NCI-H748 (cell line): ENCODE measurements around the gene CHIT1.
"Not testable (repeated sequence)": the region's sequence is repeated elsewhere in the genome, so short reads cannot be mapped to it uniquely, and the experiment has no call there.

Experiments used
- DNase-seq: peaks from one replicate; lab custom pipeline; 2025; ENCODE audit not compliant: unreplicated experiment; lab: John Stamatoyannopoulos, UW

CHIT1 gene

GRCh38 chr1:203266140-203266539, 36.7 kb upstream of the CHIT1 start:
- not testable (repeated sequence) for DNase-seq

DNA sequence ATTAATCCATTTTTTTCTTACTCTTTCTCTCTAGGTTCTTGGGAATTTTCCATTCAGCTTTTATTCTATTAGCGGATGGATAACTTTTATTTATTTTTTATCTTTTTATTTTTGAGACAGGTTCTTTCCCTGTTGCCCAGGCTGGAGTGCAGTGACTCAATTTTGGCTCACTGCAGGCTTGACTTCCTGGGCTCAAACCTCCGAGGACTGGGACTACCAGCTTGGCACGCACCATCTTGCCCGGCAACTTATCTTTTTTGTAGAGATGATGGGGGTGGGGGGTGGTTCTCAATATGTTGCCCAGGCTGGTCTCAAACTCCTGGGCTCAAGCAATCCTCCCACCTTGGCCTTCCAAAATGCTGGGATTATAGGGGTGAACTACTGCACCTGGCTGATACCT, 36.1 kb upstream of the CHIT1 start:
- DNase-seq, result no peak

DNA sequence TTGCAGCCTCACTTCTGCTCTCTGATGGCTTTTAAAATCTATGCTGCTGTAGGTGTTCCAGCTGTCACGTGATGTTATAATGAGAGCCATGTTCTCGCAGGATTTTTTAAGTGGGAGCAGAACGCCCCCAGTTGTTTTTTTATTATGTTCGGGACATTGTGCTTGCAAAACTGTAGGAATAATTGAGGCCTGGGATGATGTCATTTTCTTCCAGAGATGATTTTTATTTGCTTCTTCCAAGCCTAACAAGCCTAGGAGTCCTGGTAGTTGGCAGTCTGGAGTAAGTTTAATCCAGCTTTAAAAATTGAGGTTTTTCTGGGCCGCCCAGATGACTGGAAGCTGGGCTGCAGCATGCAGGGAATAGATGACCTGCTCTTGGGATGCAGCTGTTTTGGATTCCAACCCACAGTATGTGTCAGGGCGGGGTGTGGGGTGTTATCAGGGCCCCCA, 34.6 kb upstream of the CHIT1 start:
- DNase-seq, result no peak

DNA sequence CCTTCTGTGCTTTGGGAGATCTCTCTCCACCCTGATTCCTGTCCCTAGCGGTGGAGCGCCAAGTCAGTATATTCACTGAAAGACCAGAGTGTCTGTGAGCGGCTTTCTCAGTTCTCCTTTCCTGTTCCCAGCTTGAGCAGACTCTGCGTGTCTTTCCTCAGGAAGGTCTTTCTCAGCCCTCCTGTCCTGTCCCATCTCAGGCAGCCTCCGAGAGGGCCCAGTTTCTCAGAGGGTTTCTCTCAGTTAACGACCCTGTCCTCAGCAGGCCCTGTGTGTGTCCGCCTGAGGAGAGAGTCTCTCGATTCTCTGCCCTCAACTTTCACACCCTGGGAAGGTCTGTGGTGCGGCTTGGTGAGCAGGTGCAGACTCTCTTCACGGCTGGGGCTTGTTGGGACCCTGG, 34.0 kb upstream of the CHIT1 start:
- no peak for DNase-seq

DNA sequence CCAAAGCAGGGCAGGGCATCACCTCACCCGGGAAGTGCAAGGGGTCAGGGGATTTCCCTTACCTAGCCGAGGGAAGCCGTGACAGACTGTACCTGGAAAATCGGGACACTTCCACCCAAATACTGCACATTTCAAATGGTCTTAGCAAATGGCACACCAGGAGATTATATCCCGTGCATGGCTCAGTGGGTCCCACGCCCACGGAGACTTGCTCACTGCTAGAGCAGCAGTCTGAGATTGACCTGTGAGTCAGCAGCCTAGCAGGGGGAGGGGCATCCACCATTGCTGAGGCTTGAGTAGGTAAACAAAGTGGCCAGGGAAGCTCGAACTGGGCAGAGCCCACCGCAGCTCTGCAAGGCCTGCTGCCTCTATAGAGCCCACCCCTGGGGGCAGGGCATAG, 27.2 kb upstream of the CHIT1 start:
- DNase-seq, result not testable (repeated sequence)

DNA sequence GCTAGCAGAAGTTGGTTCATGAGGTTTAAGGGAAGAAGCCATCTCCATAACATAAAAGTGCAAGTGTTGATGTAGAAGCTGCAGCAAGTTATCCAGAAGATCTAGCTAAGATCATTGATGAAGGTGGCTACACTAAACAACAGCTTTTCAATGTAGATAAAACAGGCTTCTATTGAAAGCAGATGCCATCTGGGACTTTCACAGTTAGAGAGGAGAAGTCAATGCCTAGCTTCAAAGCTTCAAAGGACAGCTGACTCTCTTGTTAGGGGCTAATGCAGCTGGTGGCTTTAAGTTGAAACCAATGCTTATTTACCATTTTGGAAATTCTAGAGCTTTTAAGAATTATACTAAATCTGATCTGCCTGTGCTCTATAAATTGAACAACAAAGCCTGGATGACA, 25.3 kb upstream of the CHIT1 start:
- DNase-seq, result not testable (repeated sequence)

- peak; percentile 67 for DNase-seq
Observed at GRCh38 chr1:203252678-203253077, 23.2 kb upstream of the CHIT1 start.

- DNase-seq, result no peak
Observed at GRCh38 chr1:203251466-203251865, 22.0 kb upstream of the CHIT1 start.

DNA sequence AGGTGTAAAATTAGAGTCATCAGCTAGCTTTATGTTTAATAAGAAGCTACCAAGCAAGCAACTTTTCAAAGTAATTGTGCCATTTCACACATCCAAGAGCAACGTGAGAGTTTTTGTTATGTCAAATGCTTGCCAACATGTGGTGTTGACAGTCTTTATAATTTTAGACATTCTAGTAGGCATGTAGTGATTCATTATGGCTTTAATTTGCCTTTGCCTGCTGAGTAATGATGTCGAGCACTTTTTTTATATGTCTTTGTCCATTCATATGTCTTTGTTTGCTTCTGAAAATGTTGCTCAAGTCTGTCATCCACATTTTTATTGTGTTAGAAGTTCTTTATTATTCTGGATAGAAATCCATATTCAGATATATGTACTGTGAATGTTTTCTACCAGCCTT, 21.4 kb upstream of the CHIT1 start:
- DNase-seq, result peak; percentile 1

GRCh38 chr1:203244776-203245175, 15.3 kb upstream of the CHIT1 start:
- DNase-seq, result no peak

DNA sequence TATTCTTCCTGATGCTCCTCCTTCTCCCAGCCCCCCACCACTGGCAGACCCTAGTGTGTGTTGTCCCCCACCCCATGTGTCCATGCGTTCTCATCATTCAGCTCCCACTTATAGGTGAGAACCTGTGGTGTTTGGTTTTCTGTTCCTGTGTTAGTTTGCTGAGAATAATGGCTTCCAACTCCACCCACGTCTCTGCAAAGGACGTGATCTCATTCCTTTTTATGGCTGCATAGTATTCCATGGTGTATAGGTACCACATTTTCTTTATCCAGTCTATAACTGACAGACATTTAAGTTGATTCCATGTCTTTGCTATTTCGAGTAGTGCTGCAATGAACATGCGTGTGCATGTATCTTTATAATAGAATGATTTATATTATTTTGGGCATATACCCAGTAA, 12.2 kb upstream of the CHIT1 start:
- DNase-seq, result not testable (repeated sequence)

- no peak for DNase-seq
Observed at GRCh38 chr1:203239526-203240305, 10.2 kb upstream of the CHIT1 start.

GRCh38 chr1:203239081-203239480, 9.6 kb upstream of the CHIT1 start:
- DNase-seq, result no peak

- no peak for DNase-seq
Observed at GRCh38 chr1:203238535-203238934, 9.1 kb upstream of the CHIT1 start.

GRCh38 chr1:203234901-203235300, 5.4 kb upstream of the CHIT1 start:
- DNase-seq, result not testable (repeated sequence)

DNA sequence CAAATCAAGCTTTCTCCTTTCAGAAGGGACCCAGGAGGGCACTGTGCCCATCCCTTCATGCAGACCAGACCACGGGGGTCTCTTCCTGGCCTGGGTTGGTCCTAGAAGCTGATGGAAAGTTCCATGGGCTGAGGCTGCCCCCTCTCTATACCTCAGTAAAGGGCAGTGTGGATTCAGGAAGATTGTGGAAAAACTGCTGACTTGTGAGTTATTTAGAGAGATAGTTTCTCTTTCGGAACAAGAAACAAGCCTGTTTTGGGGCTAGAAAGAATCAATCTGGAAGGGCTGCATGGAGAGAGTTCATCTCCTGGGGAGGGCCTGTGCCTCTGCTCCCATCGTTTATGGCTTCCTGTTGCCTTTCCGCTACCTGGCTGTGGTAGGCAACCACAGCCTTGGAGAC, 803 bp downstream of the CHIT1 start:
- DNase-seq, result no peak

DNA sequence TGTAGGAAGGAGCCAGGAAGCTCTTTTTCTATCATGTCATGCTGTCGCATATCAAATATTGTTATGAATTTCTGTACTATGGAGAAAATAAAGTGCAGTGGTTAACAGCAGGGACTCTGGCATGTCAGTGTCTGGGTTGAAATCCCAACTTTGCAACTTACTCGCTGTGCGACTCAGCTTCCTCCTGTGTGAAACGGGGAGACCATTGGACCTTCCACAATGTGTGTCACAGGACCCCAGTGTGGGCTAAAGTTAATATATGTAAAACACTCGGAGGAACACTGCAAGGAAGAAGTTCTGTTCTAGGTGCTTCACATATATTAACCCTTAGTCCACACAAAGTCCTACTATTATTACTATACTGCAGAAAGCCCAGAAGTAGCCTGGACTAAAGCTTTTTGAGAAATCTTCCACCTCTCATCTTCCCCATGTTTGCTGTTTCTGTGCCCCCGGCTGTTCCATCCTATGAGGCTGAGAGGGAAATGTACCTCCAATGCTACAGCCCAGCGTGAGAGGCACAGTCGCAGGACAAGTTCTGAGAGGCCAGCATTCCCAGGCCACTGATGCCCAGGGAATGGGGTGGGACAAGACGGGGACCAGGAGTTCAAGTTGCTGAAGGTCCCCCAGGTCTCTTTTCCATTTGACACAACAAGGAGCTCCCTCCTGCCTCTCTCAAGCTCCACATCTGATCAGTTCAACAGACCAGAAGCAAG, 1.9 kb downstream of the CHIT1 start:
- DNase-seq, result no peak

GRCh38 chr1:203225071-203225470, 4.4 kb downstream of the CHIT1 start:
- no peak for DNase-seq

- DNase-seq, result no peak
Observed at GRCh38 chr1:203223012-203223775, 6.3 kb downstream of the CHIT1 start.

DNA sequence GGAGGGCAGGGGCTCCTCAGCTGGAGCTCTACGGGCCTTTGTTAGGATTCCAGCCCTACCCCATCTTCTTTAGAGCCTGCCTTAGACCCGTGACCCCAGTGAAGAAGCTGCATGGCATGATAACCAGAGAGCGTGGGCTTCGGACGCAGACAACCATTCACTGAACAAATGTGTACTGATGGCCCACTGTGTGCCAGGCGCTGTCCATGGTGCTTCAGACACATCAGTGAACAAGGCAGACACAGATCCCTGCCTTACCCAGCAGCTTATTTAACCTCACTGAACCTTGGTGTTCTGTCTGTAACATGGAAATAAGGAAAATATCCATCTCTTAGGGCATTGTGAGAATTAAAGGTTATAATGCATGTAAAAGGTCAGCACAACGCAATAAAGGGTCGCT, 9.5 kb downstream of the CHIT1 start:
- no peak for DNase-seq

- DNase-seq, result no peak
Observed at GRCh38 chr1:203219171-203219570, 10.3 kb downstream of the CHIT1 start.

DNA sequence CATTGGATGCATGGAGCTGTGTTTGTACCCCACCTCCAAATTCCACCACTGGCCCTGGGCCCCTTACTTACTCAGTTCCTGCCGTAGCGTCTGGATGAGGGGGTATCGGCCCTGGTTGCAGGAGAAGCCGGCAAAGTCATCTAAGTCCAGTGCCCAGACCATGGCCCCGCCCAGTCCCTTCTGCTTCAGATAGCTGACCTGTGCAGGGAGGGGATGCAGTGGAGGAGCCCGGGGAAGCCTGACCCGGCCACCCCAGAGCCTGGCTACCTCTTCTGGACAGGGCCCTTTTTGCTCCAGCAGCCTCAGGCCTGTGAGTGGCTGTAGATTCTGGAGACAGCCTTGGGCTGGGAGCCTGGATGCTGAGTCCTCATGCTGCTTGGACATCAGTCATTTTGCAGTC, 11.8 kb downstream of the CHIT1 start:
- DNase-seq, result no peak
